HG03342 (cell line): ENCODE measurements around the gene USP48.
"Not testable (repeated sequence)": the region's sequence is repeated elsewhere in the genome, so short reads cannot be mapped to it uniquely, and the experiment has no call there.

Source experiments
- ATAC-seq: cut with Tn5 transposase; IDR thresholded peaks from one replicate; pipeline ENCODE4 v1.9.1; 2021; ENCODE audit warnings: mild to moderate bottlenecking, moderate library complexity; ENCODE audit not compliant: unreplicated experiment

Gene USP48

GRCh38 chr1:21782868-21783678 lies at the start of gene USP48:
Gene USP48 (minus strand): TSS chr1:21783149. CDS start chr1:21782957, 192 bp downstream.
- peak; percentile 65 for ATAC-seq

- no peak for ATAC-seq
Observed at GRCh38 chr1:21831454-21831970, 48.6 kb upstream of the USP48 start.

- ATAC-seq, result no peak
Observed at GRCh38 chr1:21830792-21831453, 48.0 kb upstream of the USP48 start.

- no peak for ATAC-seq
Observed at GRCh38 chr1:21829294-21829693, 46.3 kb upstream of the USP48 start.

GRCh38 chr1:21828506-21829210 lies 45.7 kb upstream of the USP48 start:
- ATAC-seq, result no peak

- no peak for ATAC-seq
Observed at GRCh38 chr1:21828075-21828474, 45.1 kb upstream of the USP48 start.

- no peak for ATAC-seq
Observed at GRCh38 chr1:21827141-21827679, 44.3 kb upstream of the USP48 start.

GRCh38 chr1:21826694-21827093 lies 43.7 kb upstream of the USP48 start:
- ATAC-seq, result not testable (repeated sequence)

- no peak for ATAC-seq
Observed at GRCh38 chr1:21825393-21825792, 42.4 kb upstream of the USP48 start.

GRCh38 chr1:21824926-21825325 lies 42.0 kb upstream of the USP48 start:
- ATAC-seq, result no peak

- ATAC-seq, result no peak
Observed at GRCh38 chr1:21823980-21824702, 41.2 kb upstream of the USP48 start.

GRCh38 chr1:21823206-21823979 lies 40.4 kb upstream of the USP48 start:
- ATAC-seq, result no peak

GRCh38 chr1:21822349-21822748 lies 39.4 kb upstream of the USP48 start:
- no peak for ATAC-seq

- ATAC-seq, result no peak
Observed at GRCh38 chr1:21821385-21822019, 38.6 kb upstream of the USP48 start.

- ATAC-seq, result no peak
Observed at GRCh38 chr1:21820597-21821232, 37.8 kb upstream of the USP48 start.

- no peak for ATAC-seq
Observed at GRCh38 chr1:21818656-21819055, 35.7 kb upstream of the USP48 start.

GRCh38 chr1:21816602-21817302 lies 33.8 kb upstream of the USP48 start:
- ATAC-seq, result no peak

GRCh38 chr1:21815724-21816321 lies 32.9 kb upstream of the USP48 start:
- no peak for ATAC-seq
